SU-DHL-6 (cell line): Measurements from ENCODE around the gene LCOR.

Experiments
- H2AFZ ChIP-seq: fragments of 200-600 bp; sonication (generic); 2 replicates; pipeline ENCODE4 v1.6.1; 2014; ENCODE audit warnings: low read depth, mild to moderate bottlenecking, moderate library complexity, mixed read lengths, antibody characterized with exemption, low read length; ENCODE audit not compliant: severe bottlenecking
- H3F3A ChIP-seq: fragments of 200-600 bp; shearing (Covaris generic); 2 replicates; pipeline ENCODE4 v1.6.0; 2016; ENCODE audit warnings: antibody characterized with exemption, mild to moderate bottlenecking; ENCODE audit not compliant: insufficient read depth
- H3K27ac ChIP-seq: fragments of 200-600 bp; sonication (generic); 2 replicates; pipeline ENCODE4 v1.5.1; 2016; ENCODE audit warnings: low read depth, mild to moderate bottlenecking, low read length, moderate library complexity, mixed read lengths
- H3K27me3 ChIP-seq: fragments of 200-600 bp; sonication (generic), shearing (Covaris generic); 2 replicates; pipeline ENCODE4 v1.6.0; 2014; ENCODE audit warnings: mild to moderate bottlenecking, low read length
- H3K36me3 ChIP-seq: fragments of 200-600 bp; sonication (generic); 2 replicates; pipeline ENCODE4 v1.6.1; 2014; ENCODE audit warnings: mild to moderate bottlenecking, low read length, mixed read lengths
- H3K4me2 ChIP-seq: fragments of 300-600, 200-600 bp; shearing (Covaris generic), sonication (generic); 2 replicates; pipeline ENCODE4 v1.6.0; 2014; ENCODE audit warnings: low read length, low read depth, mild to moderate bottlenecking; ENCODE audit not compliant: poor library complexity, severe bottlenecking
- H3K4me3 ChIP-seq: fragments of 200-600 bp; sonication (generic); 2 replicates; pipeline ENCODE4 v1.5.1; 2014; ENCODE audit warnings: antibody characterized with exemption, low read length, mild to moderate bottlenecking, mixed read lengths; ENCODE audit not compliant: insufficient read depth, poor library complexity, severe bottlenecking
- H3K79me2 ChIP-seq: fragments of 200-600 bp; sonication (generic); 2 replicates; pipeline ENCODE4 v1.6.1; 2014; ENCODE audit warnings: mild to moderate bottlenecking, low read length, moderate library complexity; ENCODE audit not compliant: insufficient read depth
- H3K9ac ChIP-seq: fragments of 200-600 bp; sonication (generic); 2 replicates; pipeline ENCODE4 v1.7.0; 2014; ENCODE audit warnings: mild to moderate bottlenecking, low read length
- H3K9me2 ChIP-seq: fragments of 200-600 bp; sonication (generic); replicated peaks from 2 replicates; pipeline ENCODE4 v1.6.1; 2014; ENCODE audit warnings: low read length; ENCODE audit not compliant: insufficient read depth
- H3K9me3 ChIP-seq: fragments of 200-600 bp; sonication (generic); 2 replicates; pipeline ENCODE4 v1.6.1; 2014; ENCODE audit warnings: low read length, mixed read lengths; ENCODE audit not compliant: insufficient read depth
- H4K20me1 ChIP-seq: fragments of 200-600 bp; sonication (generic); 2 replicates; pipeline ENCODE4 v1.6.1; 2014; ENCODE audit warnings: low read depth, mild to moderate bottlenecking, antibody characterized with exemption, low read length, moderate library complexity, mixed read lengths
- EZH2phosphoT487 ChIP-seq: fragments of 200-600 bp; sonication (generic), shearing (Covaris generic); conservative IDR thresholded peaks from 2 replicates; pipeline ENCODE4 v1.6.1; 2018; ENCODE audit warnings: mild to moderate bottlenecking, antibody characterized with exemption, low read length, moderate library complexity, mixed read lengths
- TF ChIP-seq, protein P1 (sequence below): fragments of 200-600 bp; sonication (generic); IDR thresholded peaks from one replicate; pipeline ENCODE4 v1.5.1; 2017; ENCODE audit warnings: antibody characterized with exemption, mild to moderate bottlenecking, low read length, moderate library complexity; ENCODE audit not compliant: insufficient read depth, poor library complexity, severe bottlenecking

The LCOR gene

DNA sequence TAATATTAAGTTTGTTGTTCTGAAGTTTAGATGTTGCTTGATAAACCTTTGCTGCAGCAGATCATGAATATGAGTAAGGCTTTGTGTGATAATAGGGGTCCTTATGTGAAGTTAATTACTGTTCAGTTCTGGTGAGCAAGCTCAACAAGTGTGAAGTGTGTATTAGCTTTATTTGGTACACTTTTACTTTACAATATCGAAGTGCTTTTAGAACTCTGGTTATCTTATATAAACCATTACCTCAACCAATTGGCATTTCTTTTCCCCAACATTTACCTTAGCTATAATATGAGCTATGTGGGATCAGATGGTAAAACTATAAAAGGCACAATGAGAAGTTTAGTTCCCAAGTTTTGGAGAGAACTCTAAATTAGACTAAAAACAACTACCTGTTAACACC is 127.6 kb downstream of the LCOR start:
- H4K20me1 ChIP-seq = no peaks in the 10 kb centered on the region
- H3K27ac ChIP-seq = no peak overlapping the region
- no peak overlapping the region for H3K9ac ChIP-seq
- no peak for TF ChIP-seq EZH2phosphoT487
- TF ChIP-seq, protein P1, sequence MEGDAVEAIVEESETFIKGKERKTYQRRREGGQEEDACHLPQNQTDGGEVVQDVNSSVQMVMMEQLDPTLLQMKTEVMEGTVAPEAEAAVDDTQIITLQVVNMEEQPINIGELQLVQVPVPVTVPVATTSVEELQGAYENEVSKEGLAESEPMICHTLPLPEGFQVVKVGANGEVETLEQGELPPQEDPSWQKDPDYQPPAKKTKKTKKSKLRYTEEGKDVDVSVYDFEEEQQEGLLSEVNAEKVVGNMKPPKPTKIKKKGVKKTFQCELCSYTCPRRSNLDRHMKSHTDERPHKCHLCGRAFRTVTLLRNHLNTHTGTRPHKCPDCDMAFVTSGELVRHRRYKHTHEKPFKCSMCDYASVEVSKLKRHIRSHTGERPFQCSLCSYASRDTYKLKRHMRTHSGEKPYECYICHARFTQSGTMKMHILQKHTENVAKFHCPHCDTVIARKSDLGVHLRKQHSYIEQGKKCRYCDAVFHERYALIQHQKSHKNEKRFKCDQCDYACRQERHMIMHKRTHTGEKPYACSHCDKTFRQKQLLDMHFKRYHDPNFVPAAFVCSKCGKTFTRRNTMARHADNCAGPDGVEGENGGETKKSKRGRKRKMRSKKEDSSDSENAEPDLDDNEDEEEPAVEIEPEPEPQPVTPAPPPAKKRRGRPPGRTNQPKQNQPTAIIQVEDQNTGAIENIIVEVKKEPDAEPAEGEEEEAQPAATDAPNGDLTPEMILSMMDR = no peak
- H3K79me2 ChIP-seq = no peaks in the 10 kb centered on the region
- no peak overlapping the region for H3K4me2 ChIP-seq
- H3K27me3 ChIP-seq = no peaks in the 10 kb centered on the region
- no peaks in the 10 kb centered on the region for H3F3A ChIP-seq
- H3K9me3 ChIP-seq = no peaks in the 10 kb centered on the region
- H3K9me2 ChIP-seq = no peaks in the 10 kb centered on the region
- H2AFZ ChIP-seq = no peak overlapping the region
- no peak overlapping the region for H3K4me3 ChIP-seq
- peaks cover 9% of the 10 kb centered on the region; the same call in 1 of the 2 replicates for H3K36me3 ChIP-seq

DNA sequence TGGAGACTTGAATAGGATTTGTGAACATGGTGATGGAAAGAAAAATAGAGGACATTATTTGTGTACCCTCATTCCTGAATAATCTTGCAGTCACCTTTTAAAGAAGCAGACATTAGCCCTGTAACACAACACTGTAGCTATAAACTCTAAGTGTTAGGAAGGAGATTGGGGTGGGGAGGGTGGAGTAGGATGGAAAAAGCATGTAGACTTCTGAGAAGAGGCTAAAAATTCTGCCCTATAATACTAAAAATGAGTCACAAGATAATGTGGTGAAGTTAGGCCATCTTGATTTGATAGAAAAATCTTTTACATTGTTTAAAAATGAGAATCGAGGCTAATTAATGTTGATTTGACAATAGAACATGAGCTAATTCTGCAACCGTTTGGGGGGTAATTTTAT is 128.8 kb downstream of the LCOR start:
- Histone ChIP-seq H4K20me1 (no peaks in the 10 kb centered on the region), H3K79me2 (no peaks in the 10 kb centered on the region), H3K36me3 (peaks cover 9% of the 10 kb centered on the region; the same call in 1 of the 2 replicates), H3K27me3 (no peaks in the 10 kb centered on the region), H3K4me2 (no peak overlapping the region), H3K9ac (no peak overlapping the region), H3K4me3 (no peak overlapping the region), H2AFZ (no peak overlapping the region), H3K27ac (no peak overlapping the region), H3K9me2 (no peaks in the 10 kb centered on the region), H3F3A (no peaks in the 10 kb centered on the region), H3K9me3 (no peaks in the 10 kb centered on the region)
- TF ChIP-seq EZH2phosphoT487 = no peak
- TF ChIP-seq, protein P1 = no peak

DNA sequence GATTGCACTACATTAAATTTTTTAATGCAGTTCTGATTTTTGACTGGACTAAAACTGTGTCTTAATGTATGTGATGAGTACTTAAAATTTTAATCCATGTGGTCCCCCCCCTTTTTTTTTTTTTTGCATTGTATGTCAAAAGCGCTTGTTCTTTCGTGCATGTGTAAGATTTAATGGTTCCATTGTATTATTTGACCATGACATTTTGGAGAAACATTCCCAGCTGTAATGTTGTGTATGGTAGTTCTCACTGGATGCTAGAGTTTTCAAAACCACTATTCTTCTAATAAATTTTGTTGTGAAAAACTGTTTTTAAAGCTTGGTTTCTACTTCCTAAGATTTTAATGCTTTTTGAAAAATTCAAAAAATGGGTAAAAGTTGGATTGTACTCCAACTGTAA is 132.0 kb downstream of the LCOR start:
- no peaks in the 10 kb centered on the region for H3F3A ChIP-seq
- no peak overlapping the region for H3K4me2 ChIP-seq
- H3K79me2 ChIP-seq = no peaks in the 10 kb centered on the region
- no peak for TF ChIP-seq EZH2phosphoT487
- TF ChIP-seq, protein P1 = no peak
- no peaks in the 10 kb centered on the region for H4K20me1 ChIP-seq
- H3K9me3 ChIP-seq = no peaks in the 10 kb centered on the region
- no peak overlapping the region for H2AFZ ChIP-seq
- no peaks in the 10 kb centered on the region for H3K27me3 ChIP-seq
- no peak overlapping the region for H3K27ac ChIP-seq
- no peaks in the 10 kb centered on the region for H3K9me2 ChIP-seq
- H3K9ac ChIP-seq = no peak overlapping the region
- H3K4me3 ChIP-seq = no peak overlapping the region
- no peaks in the 10 kb centered on the region for H3K36me3 ChIP-seq
